Stimulated activated CD4-positive, alpha-beta T cell treated with anti-CD3 and anti-CD28 coated beads, Interleukin-1b, Interleukin-23, amount 100 ng/mL, for 4 hours (primary cell): ENCODE data around the gene GUCA2A.
A peak's percentile ranks its signal among the peaks of the same experiment; 100 is the strongest.

Experiments
- DNase-seq, 2 donors: peaks; one replicate each; pipeline ENCODE4 v3.0.0-alpha.2; 2020; ENCODE audit warnings: low read depth in 2 of 2

The GUCA2A gene

DNA sequence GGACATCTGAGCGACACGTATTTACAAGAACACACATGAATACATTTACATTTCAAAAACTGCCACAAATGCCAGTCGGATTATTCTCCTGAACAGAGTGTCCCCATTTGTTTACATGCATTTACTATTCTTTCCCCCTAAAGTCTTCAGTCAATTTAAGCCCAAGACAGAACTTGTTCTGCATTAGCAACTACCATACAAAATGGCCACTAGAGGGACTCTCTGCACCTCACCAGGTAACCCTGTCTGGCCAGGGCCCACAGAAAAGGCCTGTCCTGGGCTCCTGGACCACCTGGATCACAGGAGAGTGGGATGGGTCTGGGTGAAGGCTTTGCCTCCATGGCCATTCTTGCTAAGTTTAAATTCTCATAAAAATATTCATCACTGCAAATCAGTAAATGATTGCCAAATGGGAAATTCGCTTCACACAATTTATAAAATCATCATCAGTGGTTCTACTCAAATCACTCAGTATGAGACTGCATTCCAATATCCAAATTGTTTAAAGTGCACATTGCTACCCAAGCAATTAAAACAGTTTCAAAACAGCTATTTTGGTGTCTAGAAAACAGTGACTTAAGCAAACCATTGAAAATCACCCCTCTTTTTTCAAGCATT lies 12.5 kb upstream of the GUCA2A start:
- DNase-seq: no peak

DNA sequence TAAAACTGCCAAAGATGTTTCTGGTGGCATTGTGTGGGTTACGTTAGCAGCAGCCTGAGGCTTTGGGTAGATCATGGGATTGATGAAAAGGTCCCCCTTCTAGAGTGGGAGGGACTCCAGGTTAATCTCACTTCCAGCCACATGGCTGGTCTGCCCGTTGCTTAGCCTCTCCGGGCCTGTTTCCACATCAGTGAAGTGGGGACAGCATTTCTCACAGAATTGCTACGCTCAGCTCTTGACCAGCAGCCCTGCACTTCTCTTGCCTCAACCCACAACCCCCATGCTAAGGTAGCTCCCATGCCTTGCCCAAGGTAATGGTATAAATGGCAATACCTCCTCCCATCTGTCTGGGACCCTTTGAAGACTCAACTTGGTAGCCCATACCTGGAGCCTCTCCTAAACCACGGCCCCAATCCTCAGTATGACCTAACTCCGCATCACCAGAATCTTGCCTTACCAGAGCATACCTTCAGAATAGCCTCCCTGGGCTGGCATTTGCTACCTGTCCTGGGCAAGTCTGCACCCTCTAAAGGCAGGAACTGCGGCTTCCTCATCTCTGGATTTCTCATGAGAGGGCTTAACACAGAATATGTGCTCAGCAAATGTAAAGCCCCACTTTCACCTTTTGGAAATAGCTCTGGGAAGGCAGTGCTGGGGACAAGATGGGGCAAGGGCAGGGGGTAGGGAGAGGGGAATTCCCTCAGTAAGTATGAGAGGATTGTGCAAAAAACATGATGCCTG lies 10.9 kb upstream of the GUCA2A start:
- DNase-seq: no peak

DNA sequence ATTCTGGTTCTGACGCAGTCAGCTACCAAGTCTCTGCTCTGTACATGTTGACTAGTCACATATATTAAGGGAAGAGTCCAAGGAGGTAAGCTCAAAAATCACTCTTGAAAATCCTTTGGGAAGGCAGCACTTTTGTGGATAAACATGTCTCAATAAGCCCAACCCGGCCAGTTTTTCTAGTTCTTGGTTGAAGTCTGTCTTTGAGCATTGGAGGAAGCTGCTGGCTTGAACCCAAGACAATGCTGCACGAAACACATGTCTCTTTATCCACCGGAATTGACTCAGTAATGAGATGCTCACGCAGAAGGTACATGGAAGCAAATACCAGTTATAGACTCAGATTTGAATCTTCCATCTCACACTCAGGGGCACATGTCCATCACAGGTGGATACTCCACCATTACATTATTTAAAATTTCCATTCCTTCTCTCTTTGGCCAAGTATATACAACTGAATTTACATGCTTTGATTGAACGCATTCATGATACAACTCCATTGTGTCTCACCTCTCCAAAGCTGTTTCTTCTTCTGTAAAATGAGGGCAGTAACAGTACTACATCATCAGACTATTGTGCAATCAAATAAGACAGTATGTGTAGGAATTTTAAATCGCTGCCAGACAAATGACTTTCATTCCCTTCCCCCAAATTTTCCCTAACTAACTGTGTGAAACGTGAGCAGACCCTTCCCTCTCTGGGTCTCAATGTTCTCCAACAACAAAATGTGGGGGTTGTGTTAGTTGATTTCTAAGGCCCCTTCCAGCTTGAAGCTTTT lies 9.6 kb upstream of the GUCA2A start:
- DNase-seq: no peak

DNA sequence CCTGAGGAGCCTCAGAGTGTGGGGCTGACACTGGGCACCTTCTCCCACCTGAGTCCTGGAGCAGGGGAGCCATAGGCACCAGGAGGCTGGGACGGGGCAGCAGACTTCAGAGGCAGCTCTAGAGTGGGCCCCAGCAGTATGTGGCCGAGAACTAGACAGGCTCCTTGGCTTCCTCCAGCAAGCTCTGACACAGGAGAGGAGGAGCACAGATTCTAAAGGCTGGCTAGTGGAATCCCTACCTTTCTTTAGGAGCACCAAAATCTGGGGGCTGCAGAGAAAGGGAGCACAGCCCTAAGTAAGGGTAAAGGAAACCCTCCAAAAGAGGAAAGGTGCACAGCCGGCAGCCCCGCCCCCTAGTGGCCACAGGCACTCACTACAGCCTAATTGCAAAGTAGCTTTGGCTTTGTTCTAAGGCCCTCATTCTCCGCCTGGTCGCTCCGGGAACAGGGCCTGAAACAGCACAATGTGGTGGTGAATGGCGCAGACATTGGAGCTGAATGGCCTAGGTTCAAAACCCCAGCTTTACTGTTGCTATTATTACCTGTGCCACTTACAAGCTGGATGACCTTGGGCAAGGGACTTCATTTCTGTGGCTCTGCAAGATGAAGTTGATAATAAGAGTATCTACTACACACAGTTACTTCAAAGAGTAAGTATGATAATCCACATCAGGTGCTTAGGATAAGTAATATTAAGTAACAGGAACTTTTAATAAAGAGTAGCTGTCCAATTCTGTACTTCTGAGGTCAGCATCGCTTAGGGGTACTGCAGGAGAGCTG lies 8.8 kb upstream of the GUCA2A start:
- peak; percentile 62 to 63 for DNase-seq

DNA sequence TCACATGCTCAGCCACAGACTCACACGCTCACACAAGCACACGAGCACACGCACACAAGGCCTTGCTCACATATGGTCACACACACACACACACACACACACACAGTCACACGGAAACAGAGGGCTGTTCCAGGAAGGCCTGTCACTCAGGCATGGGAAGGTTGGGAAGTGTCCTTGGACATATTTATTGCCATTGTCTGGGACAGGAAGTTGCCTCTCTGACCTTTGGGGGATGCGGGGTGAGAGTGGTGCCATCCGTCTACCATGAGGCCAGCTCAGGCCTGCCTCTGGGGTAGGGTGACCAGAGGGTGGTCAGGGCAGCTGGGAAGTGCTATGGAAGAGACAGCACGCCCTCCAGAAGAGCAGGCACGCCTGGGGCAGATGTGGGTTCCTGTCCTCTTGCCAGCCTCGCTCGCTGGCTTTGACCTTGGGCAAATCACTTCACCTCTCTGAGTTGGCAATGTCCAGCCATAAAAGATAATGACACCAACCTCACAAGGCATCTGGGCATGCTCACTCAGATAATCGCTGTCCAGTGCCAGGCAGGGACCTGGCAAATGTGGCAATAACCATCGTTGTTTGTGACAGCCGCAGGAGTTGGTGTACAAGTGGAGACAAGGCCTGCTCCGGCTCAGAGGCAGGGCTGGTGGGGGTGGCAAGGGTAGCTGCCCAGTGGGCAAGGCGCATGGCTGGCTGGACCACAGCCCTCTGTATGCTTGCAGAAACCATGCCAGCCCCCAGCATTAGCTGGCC lies 8.0 kb upstream of the GUCA2A start:
- no peak for DNase-seq

DNA sequence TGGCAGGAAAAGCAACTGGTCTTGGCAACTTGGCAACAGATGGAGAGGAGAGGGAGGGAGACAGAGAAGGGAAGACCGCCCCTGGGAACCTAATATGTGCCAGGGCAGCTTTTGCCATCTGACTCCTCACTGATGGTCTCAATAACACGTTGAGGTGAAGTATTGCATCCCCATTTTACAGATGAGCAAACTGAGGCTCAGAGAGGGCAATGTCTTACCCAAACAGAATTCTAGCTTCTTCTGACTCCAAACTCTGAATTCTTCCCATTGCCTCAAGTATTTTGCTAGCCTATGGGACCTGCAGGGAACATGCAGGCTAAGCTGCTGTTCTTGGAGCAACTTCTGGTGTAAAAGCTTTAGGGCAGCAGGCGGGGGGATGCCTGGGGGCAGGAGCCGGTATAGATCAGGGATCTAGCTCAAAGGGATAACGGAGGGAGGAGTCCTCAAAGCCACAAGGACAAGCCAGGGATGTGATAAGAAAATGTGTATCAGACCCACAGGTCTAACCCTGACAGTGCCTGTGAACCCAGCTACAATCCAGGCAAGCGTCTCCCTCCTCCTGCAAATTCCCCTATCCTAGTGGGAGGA lies 7.2 kb upstream of the GUCA2A start:
- no peak for DNase-seq

DNA sequence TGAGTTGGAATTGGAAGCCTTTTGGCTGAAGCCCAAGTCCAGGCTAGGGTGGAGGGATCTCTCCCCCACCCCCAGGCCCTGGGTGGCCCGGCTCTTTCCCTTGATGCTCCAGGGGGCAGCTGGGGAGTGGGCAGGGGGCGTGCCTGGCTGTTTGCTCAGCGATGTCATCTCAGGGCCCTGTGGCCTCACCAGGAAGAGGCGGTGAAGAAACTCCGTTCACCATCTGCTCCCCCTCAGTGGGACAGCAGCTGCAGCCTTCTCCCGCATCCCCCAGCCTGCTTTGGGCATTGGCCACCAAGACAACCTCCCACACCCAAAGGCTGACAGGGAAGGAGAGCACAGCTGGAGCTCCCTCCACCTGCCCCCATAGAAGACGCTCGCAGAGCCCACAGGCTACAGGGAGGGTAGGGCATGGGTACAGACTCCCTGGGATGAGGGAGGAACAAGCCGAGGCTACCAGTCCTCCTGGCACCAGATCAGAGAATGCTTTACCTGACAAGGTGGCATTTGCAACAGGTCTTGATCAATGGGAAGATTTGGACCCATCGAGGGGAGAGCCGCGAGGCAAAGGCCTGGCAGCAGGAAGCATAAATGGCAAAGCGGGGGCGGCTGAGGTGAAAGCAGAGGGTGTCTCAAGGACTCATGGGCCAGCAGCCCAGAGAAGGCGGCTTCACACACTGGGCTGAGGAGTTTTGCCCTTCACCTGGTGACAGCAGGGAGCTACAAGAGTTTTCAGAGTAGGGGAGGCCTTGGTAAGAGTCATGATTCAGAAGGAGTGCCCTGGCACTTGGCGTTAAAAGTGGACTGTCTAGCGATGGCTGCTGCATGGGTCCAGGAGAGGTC lies 6.5 kb upstream of the GUCA2A start:
- no peak for DNase-seq

DNA sequence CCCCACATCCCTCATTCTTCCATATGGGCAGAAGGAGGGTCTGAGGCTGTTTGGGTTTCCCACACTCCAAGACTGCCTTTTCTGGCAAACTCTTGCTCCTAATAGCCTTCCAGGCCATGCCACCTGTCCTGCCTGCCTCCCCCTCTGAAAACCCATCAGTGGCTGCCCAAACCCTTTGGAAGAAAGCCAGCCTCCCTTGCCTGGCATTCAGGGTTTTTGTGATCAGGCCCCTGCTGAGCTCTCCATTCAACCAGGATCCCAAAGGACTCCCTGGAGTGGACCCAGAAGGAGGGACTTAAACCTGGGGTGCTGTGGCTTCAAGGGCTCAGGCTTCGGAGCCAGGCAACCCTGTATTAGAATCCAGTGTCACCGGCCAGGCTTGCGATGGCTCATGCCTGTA lies 4.2 kb upstream of the GUCA2A start:
- DNase-seq: no peak

DNA sequence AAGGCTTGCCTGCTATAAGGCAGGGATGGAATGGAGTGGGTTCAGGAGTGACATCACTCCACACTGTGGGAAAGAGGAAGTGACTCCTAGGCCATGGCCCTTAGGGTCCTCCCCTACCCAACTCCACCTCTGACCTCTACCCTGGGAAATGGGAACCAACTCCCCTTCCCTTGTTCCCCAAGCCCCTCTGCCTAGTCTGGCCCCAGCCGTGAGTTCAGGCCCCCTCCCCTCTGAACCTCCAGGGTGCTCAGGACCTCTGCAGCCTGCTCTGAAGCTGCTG lies 3.8 kb upstream of the GUCA2A start:
- DNase-seq: no peak

DNA sequence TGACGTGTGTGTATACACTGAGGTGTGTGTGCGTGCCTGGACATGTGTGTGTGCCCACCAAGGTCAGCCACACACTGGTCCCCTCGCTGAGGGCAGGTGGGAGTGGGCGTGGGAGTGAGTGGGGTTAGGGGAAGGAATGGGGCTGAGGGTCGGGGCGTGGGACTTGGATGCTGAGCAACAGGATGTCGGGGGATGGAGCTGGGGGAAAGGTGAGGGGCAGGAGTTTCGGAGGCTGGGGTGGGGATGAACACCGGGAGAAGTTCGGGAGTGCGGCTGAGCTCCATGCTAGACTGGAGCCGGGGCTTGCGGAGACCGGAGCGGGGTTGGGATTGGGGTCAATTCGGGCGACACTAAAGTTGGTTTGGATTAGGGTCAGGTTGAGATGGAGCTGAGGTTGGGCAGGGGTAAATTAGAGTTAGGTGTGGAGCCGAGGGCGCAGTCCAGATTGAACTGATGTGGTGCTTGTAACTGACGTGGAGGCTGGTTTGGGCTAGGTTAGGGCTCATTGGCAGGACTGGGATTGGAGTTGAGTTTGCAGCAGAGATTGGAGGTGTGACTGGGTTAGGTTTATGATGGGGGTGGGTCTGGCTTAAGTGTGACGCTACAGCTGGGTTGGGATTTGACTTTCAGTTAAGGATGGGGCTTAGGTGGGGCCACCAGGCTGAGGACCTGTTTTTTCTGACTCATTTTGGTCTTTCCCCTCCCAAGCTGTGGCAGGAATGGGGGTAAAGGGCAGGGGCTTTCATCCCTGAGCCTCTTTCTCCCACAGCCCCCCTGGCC lies 3.3 kb upstream of the GUCA2A start:
- DNase-seq: no peak

DNA sequence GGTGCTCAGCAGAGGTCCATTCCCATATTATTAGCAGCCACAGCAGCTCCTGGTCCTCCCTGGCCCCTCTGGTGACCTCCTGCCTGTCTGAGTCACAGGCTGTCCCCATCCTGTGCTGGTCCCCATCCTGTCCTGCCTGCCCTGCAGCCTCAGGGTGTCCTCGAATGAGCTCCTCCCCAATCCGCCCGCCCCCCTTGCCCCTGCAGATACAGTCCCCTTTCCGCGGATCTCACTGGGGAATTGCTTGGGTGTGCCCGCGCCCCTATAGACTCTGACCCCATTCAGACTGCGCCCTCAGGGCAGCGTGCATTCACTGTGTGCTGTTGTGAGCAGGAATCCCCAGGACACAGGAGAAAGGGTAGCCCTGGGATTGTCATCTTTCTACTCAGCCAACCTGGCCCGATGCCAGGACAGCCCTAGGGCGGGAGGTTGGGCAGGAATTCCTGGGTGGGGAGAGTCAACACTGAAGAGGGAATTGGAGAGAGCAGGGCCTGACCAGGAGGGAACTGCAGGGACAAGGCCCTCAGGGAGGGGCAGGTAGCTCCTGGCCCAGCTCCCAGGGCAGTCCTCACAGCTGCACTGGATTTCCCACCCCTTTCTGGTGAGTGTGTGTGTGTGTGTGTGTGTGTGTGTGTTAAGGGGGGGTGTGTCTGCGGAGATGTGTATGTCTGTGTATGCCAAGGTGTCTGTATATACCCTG lies 1.1 kb upstream of the GUCA2A start:
- DNase-seq: no peak

DNA sequence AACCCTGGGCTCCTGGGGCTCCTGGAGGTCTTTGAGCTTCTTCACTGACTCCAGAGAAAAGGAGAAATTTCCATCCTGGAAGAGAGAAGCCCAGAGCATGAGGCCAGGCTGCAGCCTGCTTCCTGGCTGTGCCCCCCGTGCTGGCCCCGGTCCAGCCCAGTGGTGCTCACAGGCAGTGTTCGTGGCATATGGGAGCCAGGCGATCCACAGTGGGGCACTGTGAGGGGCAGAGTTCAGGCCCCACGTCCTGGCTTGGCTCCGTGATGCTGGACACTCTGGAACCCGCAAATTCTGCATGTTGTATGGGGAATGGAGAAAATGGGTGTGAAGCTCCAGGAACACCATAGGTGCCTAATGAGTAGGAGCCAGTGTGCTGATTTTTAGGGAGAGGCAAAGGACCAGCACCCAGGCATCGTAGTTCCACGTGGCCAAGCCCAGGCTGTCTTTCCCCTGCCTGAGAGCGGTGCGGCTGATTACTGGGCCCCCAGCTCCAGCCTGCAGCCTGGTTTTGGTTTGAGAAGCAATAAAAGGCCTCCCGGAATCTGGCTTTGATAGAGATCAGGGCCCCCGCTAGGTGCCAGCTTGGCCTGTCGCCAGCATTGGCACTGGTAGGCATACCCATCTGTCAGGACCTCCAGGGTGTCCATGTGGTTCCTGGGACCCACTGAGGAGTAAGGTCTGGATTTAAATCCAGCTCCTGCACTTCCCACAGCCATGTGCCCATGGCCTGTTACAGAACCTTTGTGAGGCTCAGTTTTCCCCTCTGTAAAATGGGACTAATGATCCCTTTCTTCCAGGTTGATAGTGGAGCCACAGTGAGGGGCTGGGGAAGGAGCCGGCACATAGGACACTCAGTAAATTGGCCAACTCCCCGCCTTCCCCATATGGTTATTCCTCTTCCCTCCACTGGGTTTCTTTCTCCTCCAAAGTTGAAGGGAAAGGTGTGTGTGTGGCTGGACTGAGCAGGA lies 725 bp downstream of the GUCA2A start:
- no peak for DNase-seq

DNA sequence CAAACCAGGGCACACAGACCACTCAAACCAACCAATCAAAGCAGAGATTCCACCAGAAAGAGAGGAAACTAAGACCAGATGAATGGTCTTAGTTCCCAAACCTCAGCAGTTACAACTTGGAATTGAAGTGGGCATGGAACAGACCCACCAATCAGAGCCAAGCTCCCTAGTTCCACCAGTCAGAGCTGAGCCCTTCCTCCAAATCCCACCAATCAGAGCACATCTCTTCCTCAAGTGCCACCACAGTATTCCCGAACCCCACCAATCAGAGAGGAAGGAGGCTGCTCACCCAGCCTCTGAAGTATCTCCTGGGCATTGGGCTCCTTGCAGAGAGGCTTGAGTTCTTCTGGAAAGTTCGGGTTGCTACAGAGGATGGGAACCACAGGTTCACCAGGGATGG lies 1.4 kb downstream of the GUCA2A start:
- DNase-seq: no peak

DNA sequence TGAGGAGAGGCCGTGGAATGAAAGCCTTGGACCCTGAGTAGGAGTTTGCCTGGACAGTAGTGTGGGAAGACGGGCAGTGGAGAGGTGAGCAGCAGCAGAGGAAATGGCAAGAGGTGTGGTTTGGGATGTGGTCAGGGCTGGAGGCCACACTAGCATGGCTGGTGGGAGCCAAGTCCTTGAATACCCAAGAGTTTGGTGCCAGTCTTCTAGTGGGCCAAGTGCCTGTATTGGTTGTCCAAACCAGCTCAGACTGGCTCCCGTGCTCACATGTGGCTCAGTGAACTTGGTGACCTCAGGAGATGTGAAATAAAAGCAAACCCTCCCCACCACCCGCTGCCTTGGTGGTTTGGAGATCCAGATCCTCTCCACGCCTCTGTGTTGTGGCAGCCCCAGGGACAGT lies 2.4 kb downstream of the GUCA2A start:
- DNase-seq: no peak

DNA sequence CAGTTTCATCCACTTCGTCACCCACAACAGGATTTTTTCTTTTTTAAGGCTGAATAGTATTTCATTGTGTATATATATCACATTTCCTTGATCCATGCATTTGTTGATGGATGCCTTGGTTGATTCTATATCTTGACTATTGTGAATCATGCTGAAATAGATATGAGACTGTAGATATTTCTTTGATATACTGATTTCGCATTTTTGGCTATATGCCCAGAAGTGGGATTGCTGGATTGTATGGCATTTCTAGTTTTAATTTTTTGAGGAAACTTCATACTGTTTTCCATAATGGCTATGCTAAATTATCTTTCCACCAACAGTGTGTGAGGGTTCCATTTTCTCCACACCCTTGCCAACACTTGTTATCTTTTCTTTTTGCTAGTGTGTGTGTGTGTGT lies 6.4 kb downstream of the GUCA2A start:
- DNase-seq: no peak

DNA sequence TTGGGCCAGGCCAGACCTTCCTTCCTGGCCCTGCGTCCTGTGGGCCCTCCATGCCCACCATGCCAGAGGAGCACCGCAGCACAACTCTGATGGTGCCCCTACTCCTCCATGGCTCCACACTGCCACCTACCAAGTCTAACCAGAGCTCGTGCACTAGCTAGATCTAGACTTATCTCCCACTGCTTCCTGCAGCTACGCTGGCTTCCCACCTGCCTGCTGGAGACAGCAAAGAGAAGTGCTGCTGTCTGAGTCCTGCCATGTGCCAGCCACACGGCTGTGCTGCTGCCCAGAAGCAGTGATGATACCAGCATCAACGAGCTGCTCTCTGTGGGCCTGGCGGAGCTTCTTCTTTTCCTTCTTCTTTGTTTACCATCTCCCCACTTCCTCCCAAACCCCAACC lies 6.9 kb downstream of the GUCA2A start:
- no peak for DNase-seq

DNA sequence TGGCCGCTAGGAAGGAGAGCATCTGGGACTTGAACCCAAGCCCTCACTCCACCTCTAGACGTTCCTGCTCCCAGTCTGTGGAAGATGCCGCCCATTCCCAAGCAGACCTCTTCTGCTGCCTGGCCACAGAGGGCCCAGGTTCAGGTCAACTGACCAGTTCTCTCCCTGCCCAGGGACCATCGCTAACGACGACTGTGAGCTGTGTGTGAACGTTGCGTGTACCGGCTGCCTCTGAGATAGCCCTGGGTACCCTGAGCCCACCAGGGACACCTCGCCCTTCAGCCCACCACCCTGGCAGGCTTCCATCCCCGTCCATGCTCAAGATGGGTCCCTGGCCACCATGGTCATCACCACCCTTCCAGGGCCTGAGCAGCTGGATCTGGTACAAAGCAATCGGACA lies 9.2 kb downstream of the GUCA2A start:
- DNase-seq: no peak

DNA sequence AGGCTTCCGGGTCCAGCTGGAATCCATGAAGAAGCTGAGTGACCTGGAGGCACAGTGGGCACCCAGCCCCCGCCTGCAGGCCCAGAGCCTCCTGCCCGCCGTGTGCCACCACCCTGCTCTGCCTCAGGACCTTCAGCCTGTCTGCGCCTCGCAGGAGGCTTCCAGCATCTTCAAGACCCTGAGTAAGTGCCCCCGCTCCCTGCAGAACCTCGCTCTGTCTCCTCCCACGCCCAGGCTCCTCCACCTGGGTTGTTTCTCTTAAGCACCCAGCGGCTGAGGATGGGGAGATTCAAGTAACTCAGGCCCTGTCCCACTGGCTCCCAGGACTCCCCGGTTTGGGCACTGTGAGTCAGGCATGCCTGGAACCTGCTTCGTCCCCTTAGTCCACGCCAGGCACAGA lies 9.9 kb downstream of the GUCA2A start:
- DNase-seq: no peak
